Brain microvascular endothelial cell (primary cell): Measurements from ENCODE around the gene HERPUD1.

Source experiments
- DNase-seq: peaks from one replicate; pipeline ENCODE4 v3.0.0-alpha.2; 2020
- H3K27ac ChIP-seq: fragments of 250-450 bp; sonication (Bioruptor Pico); 2 replicates; pipeline ENCODE4 v1.5.1; 2020; ENCODE audit warnings: mild to moderate bottlenecking, moderate library complexity
- H3K27me3 ChIP-seq: fragments of 250-450 bp; sonication (Bioruptor Pico); replicated peaks from 2 replicates; pipeline ENCODE4 v1.5.1; 2020; ENCODE audit warnings: mild to moderate bottlenecking
- H3K36me3 ChIP-seq: fragments of 250-450 bp; sonication (Bioruptor Pico); replicated peaks from 2 replicates; pipeline ENCODE4 v1.5.1; 2020; ENCODE audit warnings: mild to moderate bottlenecking
- H3K4me3 ChIP-seq: 2 replicates; pipeline ENCODE4 v1.5.1; 2011; ENCODE audit warnings: low read depth, mild to moderate bottlenecking, control low read depth, low read length, moderate library complexity
- in situ Hi-C: cut with HindIII; loops from 2 replicates; pipeline ENCODE4 v1.10.0; 2017; ENCODE audit warnings: low sequenced_read_pairs, low pct_ligation_motif_present
- TF ChIP-seq, protein P1 (sequence below): IDR thresholded peaks from 2 replicates; pipeline ENCODE4 v1.5.1; 2011; ENCODE audit warnings: low read depth, mild to moderate bottlenecking, moderate library complexity, low read length, control low read depth, inconsistent platforms; ENCODE audit errors: missing control alignments

Gene HERPUD1

DNA sequence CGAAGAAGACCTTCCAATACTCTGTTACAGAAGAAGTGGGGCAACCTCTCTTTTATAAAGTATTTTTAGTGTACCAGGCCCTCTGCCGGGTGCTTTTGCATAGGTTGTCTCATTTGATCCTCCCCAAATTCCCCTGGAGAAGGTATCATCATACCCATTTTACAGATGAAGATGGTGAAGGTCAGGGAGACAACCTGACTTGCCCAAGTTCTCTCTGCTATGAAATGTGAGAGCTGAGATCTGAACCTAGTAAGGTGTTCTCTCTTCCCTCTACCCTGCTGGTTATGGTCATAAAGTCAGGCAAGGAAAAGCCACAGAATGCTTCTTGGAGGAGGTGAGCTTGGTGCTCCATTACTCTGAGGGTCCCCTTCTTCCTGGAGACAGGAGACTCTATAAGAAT lies 28.1 kb upstream of the HERPUD1 start:
- DNase-seq = no peak
- in situ Hi-C loops = no loop called here
- TF ChIP-seq, protein P1, sequence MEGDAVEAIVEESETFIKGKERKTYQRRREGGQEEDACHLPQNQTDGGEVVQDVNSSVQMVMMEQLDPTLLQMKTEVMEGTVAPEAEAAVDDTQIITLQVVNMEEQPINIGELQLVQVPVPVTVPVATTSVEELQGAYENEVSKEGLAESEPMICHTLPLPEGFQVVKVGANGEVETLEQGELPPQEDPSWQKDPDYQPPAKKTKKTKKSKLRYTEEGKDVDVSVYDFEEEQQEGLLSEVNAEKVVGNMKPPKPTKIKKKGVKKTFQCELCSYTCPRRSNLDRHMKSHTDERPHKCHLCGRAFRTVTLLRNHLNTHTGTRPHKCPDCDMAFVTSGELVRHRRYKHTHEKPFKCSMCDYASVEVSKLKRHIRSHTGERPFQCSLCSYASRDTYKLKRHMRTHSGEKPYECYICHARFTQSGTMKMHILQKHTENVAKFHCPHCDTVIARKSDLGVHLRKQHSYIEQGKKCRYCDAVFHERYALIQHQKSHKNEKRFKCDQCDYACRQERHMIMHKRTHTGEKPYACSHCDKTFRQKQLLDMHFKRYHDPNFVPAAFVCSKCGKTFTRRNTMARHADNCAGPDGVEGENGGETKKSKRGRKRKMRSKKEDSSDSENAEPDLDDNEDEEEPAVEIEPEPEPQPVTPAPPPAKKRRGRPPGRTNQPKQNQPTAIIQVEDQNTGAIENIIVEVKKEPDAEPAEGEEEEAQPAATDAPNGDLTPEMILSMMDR = no peak
- Histone ChIP-seq H3K36me3 (no peaks in the 10 kb centered on the region), H3K4me3 (no peak overlapping the region), H3K27ac (no peak overlapping the region), H3K27me3 (no peaks in the 10 kb centered on the region)

DNA sequence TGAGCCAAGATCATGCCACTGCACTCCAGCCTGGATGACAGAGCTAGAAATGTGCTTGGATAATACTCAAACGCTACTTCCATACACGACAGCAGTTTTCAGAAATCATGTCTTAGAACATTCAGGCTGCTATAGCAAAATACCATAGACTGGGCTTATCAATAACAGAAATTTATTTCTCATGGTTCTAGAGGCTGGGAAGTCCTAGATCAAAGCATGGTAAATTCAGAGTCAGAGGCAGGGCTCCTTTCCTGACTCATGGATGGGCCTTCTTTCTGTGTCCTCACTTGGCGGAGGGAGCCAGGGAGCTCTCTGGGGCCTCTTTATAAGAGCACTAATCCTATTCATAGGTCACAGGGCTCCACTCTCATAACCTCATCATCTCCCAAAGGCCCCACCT lies 24.5 kb upstream of the HERPUD1 start:
- in situ Hi-C loops = no loop called here
- no peak overlapping the region for H3K4me3 ChIP-seq
- TF ChIP-seq, protein P1 = no peak
- no peak overlapping the region for H3K27ac ChIP-seq
- no peak for DNase-seq
- no peaks in the 10 kb centered on the region for H3K36me3 ChIP-seq
- no peaks in the 10 kb centered on the region for H3K27me3 ChIP-seq

DNA sequence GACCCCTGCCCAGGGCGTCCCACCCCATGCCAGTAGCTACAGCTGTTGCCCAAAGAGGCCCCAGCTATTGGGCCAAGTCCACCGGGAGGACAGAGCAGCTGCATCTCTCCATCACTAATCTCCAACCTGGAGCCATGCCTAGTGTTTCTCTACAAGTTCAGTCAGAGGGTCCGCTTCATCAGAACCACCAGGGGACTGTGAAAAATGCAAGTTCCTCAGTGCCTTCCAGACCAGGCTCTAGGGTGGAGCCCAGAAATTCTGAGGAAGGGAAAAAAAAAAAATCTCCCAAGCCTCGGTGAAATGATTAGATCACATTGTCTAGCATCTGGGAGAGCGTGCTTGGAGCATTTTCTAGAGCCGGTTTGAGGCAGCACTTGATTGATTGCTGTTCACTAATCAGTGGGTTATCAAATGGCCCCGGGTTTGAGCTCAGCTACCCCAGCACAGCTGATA lies 22.4 kb upstream of the HERPUD1 start:
- no peak overlapping the region for H3K4me3 ChIP-seq
- TF ChIP-seq, protein P1 = no peak
- no peaks in the 10 kb centered on the region for H3K36me3 ChIP-seq
- in situ Hi-C loops = no loop called here
- no peak for DNase-seq
- H3K27me3 ChIP-seq = no peaks in the 10 kb centered on the region
- peak overlapping the region; percentile 82 for H3K27ac ChIP-seq

DNA sequence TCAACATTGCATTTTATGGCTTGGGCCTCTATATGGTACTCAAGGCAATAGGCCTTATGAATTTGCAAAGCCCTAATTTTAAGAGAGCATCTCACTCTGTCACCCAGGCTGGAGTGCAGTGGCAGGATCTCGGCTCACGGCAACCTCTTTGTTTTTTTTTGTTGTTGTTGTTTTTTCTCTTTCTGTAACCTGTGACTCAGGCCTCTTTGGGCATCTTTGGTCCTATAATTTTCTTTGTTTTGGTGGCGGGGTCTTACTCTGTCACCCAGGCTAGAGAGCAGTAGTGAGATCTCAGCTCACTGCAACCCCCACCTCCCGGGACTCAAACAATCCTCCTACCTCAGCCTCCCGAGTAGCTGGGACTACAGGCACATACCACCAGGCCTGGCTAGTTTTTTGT lies 21.8 kb upstream of the HERPUD1 start:
- DNase-seq = no peak
- TF ChIP-seq, protein P1 = no peak
- peak overlapping the region; percentile 82 for H3K27ac ChIP-seq
- in situ Hi-C loops = no loop called here
- H3K36me3 ChIP-seq = no peaks in the 10 kb centered on the region
- no peaks in the 10 kb centered on the region for H3K27me3 ChIP-seq
- H3K4me3 ChIP-seq = no peak overlapping the region

DNA sequence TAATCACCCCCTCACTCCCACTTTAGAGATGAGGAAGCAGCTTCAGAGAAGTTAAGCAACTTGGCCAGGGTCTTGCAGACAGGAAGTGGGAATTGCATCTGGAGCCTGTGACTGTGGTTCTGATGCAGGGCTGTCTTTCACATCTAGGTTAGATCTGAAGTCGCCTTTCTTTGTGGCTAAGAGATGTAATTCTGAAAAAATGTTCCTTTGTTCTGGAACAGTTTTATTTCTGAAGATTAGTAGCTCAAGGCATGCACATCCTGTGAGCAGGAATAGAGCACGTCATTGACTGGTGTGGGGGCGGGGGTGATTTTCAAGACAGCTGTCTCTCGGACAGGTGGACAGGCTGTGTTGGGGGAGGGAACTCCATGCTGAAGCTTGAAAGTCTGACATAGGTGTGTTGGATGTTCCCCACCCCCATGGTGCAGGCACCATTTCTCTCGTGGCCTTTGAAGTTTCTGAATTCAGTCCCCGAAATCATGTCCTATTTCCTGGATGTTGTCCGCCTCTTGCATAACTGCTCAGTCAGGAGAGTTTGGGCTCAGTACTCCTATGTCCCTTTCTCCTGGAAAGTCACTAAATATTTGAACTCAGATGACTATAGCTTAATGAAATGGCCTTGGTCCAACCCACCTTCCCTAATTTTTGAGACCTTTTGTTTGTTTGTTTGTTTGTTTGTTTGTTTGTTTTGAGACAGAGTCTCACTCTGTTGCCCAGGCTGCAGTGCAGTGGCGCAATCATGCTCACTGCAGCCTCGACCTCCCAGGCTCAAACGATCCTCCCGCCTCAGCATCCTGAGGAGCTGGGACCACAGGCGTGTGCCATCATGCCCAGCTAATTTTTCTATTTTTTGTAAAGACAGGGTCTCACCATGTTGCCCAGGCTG lies 21.0 kb upstream of the HERPUD1 start:
- Histone ChIP-seq H3K27ac (peak overlapping the region; percentile 82), H3K27me3 (no peaks in the 10 kb centered on the region), H3K36me3 (no peaks in the 10 kb centered on the region), H3K4me3 (no peak overlapping the region)
- peak; percentile 85 for DNase-seq
- TF ChIP-seq, protein P1 = no peak
- in situ Hi-C loops = no loop called here
